KBM-7 (cell line): ENCODE results near the gene PACRG.
A peak's percentile ranks its signal among the peaks of the same experiment; 100 is the strongest.

Source experiments
- DNase-seq: peaks from one replicate; pipeline ENCODE4 v3.0.0-alpha.2; 2015
- in situ Hi-C: fragments of 300-500 bp; cut with MboI; formaldehyde crosslinking; loops from 2 replicates; pipeline ENCODE4 v1.14.3; 2020; ENCODE audit warnings: low sequenced_read_pairs, low pct_unique_long_range_greater_than_20kb, mixed read lengths

PACRG gene

DNA sequence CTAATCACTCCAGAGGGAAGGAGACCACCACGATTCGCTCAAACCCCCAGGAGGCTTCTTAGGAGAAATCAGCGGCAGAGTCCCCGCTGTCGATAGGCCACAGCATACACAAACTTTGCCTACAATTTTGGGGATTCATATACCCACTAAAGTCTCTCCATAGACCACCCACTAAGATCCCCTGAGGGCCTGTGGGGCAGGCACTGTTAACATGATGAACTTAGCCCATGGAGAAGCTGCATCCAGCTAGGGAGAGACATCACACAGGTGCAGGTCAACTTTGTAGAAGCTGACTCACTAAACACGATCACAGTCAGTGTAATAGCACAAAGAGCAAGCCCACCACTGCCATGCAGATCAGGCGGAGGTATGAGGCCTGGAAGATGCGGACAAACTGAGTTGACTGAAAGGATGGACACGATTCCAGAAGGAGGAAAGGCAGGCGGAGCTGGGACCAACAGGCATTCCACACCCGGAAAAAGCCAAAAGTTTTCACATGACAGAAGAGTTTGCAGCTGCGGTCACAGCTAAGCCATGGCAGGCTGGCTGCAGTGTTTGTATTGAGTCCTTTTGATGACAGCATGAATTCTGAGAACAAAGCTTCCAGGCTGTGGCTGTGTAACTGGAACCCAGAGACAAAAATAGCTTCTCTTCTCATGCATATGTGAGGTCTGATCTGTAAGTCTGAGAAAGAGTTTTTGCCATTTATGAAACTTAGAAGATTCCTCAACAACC, 611.1 kb downstream of the PACRG start:
- DNase-seq, result peak; percentile 67

DNA sequence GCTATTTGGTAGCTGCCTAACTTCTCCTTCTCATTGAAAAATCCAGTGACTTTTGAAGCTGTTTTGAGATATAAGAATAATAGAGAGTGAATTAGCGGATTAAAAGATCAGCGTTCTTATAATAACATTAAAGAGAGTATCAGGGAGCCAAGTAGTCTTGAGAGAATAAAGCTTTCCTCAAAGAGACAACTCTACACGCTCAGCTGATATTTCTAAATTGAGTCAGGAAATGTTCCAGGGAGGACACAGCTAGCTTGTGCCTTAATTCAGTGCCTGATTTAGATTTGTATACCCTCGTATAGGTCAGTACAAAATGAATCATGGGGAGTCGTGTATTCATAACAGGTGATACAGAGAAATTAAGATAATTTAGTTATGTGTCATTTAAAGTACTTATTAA, 611.7 kb downstream of the PACRG start:
- in situ Hi-C loops, result no loop called here
- no peak for DNase-seq

More for the DNA sequence above, 611.1 kb downstream of the PACRG start:
- in situ Hi-C loops, result no loop called here

DNA sequence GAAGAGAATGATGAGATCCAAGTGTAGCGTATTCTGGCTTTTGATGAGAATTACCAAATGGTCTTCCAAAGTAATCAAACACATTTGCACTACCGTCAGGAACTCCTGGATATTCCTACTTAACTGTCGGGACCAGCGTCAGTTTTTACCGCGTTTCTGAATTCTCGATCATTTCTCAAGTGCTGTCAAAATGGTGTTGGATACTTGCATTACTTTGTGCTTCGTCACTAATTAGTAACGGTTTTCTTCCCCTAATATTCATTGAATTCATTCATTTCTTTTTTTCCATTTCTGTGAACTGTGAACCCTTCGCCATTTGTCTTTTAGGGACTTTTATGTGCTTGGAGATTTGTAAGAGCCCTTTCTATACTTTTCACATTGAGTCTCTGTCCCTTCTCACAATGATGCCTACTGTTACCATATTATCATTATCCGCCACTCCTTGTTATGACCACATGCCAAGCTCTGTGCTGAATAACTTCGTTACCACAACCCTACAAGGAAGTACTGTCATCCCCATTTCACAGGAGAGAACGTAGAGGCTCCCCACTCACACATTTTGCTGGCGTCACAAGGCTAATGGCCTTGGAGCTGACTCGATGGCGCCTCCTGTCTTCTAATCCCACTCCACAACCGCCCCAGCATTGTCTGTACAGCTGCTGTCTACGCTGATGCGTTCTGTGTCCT, 612.6 kb downstream of the PACRG start:
- no peak for DNase-seq

GRCh38 chr6:163341224-163342061, 613.7 kb downstream of the PACRG start:
- DNase-seq, result no peak
- in situ Hi-C loops, result no loop called here

More for the DNA sequence above, 612.6 kb downstream of the PACRG start:
- in situ Hi-C loops, result no loop called here

- no peak for DNase-seq
- in situ Hi-C loops, result no loop called here
Observed at GRCh38 chr6:163342571-163343539, 615.1 kb downstream of the PACRG start.

DNA sequence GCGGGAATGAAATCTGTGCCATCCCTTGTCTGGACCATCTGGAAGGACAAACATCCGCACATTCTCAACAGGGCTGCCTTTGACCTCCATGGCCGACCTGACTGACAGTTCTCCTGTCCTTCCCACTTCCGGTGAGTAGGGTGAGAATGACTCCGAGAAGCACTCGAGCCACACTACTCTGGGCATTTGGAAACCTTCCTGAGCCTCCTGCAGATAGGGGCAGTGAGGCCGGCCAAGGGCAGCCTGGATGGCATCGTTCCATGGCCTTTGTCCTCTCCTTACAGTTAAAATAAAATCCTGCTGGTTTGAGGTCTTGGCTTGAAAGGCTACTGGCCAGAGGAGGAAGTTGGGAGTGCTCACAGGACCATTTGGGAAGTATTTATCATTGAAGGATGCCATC, 615.8 kb downstream of the PACRG start:
- in situ Hi-C loops, result no loop called here
- no peak for DNase-seq

- DNase-seq, result no peak
- in situ Hi-C loops, result no loop called here
Observed at GRCh38 chr6:163344411-163344810, 616.6 kb downstream of the PACRG start.

- in situ Hi-C loops, result no loop called here
- DNase-seq, result no peak
Observed at GRCh38 chr6:163345931-163346330, 618.2 kb downstream of the PACRG start.

DNA sequence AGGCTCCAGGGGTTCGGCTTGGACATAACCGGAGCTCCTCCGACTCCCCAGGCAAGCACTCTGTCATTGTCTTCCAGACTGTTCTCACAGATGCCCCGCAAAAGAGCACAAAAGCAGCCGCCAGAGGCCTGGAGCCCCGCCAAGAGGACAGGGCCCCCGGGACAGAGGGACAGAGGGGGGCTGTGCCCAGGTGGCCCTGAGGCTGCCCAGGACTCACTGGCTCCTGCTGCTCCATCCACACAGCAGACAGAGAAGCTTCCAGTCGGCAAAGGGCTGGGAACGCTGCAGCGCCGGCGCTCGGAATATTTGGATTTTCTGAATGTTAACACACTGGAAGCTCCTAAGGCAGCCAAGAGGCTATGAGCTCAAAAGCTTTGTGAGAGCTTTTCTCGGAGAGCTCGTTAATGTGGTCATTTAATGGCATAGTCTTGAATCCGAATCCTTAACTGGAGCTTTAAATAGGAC, 618.8 kb downstream of the PACRG start:
- DNase-seq, result no peak
- in situ Hi-C loops, result no loop called here

- in situ Hi-C loops, result no loop called here
- DNase-seq, result no peak
Observed at GRCh38 chr6:163347021-163347446, 619.3 kb downstream of the PACRG start.

GRCh38 chr6:163348789-163349680, 621.3 kb downstream of the PACRG start:
- in situ Hi-C loops, result no loop called here
- no peak for DNase-seq

DNA sequence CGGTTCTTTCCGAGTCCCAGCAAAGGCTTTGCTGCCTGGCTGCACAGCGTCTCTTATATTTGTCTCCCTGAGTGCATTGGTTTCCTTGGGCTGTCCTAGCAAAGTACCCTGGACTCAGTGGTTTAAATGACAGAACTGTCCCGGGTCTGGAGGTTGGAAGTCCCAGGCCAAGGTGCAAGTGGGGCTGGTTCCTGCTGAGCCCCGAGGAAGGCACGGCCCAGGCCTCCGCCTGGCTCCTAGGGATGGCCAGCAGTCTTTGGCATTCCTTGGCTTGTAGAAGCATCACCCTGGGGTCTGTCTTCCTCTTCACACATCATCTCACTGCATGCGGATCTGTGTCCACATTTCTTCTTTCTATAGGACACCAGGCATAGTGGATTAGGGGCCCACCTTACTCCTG, 621.9 kb downstream of the PACRG start:
- in situ Hi-C loops, result no loop called here
- no peak for DNase-seq

DNA sequence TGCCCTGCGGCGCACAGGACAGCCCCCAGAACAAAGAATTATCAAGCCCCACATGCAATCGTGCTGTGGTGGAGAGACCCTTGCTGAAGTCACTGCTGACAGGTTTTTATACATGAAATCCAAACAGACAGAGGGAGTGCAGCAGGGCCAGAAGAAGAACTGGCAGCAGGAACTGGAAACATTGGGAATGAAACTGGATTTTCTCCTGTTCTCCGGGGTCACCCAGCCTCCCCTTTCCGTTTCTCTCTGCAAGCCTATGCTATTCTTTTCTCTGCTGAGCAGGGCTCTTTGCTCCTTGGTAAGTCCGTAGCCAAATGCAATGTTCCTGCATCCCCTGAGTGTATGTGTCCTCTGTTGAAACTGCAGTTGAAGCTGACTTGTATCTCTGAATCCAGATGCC, 623.2 kb downstream of the PACRG start:
- in situ Hi-C loops, result no loop called here
- DNase-seq, result no peak

DNA sequence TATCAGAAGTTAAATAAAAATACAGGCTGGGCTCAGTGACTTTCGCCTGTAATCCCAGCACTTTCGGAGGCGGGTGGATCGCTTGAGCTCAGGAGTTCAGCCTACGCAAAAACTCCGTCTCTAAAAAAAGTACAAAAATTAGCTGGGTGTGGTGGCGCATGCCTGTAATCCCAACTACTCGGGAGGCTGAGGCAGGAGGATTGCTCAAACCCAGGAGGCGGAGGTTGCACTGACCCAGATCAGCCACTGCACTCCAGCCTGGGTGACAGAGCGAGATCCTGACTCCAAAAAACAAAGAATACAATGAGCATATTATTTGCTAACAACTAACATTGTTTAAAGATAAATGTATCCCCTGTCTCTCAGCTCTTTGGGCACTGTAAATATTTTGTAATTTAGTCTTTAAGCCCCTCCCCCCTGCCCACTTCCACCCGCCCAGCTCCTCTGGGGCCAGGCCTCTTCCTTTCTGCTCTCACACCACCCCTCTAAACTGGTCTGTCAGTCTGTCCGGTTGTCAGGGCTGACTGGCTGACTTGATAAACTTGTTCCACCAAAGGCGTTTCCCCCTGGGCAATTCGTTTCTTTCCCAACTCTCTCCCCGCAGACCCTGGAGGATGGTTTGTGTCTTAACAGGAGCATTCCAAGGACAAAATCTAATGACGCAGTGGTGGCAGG, 624.4 kb downstream of the PACRG start:
- in situ Hi-C loops, result no loop called here
- DNase-seq, result no peak

DNA sequence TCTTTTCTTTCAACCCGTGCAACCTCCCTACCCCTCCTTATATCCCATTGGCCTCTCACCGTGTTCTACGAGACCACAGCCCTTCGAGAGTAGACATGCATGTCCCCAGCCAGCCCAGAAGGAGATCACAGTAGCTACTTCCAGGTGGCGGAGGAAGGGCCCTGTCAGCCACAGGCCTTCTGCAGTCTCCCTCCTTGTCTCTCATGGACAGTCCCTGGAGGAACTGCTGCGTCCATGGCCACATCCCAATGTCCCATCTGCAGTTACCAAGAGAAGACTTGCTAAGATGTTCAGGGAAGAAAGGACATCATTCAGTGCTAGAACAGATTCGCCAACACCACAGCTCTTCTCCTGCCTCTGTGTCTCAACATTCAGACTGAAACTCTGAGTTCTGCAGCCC, 625.2 kb downstream of the PACRG start:
- DNase-seq, result no peak
- in situ Hi-C loops, result no loop called here

- no peak for DNase-seq
- in situ Hi-C loops, result no loop called here
Observed at GRCh38 chr6:163354085-163354484, 626.3 kb downstream of the PACRG start.

DNA sequence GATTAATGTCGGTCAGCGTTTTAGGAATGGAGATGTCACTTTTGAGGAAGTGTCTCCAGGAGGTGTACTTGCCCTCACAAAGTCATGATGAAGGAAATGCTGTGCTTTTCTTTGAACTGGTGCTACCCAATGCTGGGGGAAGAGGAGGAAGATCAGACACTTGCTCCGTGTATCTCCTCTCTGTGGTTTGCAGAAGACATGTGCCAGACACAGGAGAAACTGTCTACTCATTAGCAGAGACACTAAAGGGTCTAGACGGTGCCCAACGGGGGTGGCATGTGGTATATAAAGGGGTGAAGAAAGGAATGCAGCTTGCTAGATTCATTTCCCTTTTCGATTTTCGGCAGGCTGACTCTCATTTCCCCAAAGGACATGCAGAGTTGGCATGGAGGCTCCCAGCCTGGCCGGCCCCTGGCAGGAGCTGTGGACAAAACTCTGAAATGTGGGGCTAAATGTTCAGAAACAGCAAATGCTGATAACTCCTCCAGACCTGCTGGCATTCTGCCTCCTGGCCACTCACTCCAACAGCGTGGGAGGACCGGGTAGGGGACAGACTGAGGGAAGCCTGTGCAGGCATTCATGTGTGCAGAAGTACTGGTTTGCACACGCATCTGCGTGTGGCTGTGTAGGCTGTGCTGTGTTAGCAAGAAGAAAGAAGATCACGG, 627.1 kb downstream of the PACRG start:
- DNase-seq, result peak; percentile 77
- in situ Hi-C loops, result no loop called here
